AG20443 (cell line): ENCODE measurements around the gene HEBP1.
"Not testable (repeated sequence)": the region's sequence is repeated elsewhere in the genome, so short reads cannot be mapped to it uniquely, and the experiment has no call there.

Source experiments
- DNase-seq: peaks from one replicate; pipeline ENCODE4 v3.0.0; 2012; ENCODE audit warnings: low spot score, mixed read lengths

The HEBP1 gene, protein sequence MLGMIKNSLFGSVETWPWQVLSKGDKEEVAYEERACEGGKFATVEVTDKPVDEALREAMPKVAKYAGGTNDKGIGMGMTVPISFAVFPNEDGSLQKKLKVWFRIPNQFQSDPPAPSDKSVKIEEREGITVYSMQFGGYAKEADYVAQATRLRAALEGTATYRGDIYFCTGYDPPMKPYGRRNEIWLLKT

GRCh38 chr12:12999959-13000615 lies at the start of gene HEBP1:
Gene HEBP1, minus strand, starts transcription at chr12:13000265. Its CDS starts 151 bp downstream, at chr12:13000114.
- DNase-seq: peak; percentile 99

DNA sequence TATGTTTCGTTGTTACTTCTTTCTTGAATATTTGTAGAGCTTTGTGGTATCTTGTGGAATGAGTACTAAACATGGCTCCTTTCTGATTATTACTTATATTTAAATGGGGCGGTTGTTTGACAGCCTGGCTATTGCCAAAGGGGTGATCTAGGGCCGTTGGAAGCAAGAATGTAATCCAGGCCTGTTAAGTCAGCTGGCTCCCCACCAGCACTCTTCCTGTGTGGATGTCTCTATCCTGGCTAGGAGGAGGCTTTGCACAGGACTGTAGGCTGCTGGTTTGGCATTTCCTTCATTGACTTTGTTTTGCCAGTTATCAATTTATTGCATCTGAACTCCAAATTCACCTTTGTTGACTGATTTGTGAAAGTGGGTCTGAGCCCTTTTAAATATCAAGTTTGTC lies 49.8 kb upstream of the HEBP1 start:
- peak; percentile 63 for DNase-seq

GRCh38 chr12:13046964-13047363 lies 46.9 kb upstream of the HEBP1 start:
- no peak for DNase-seq

DNA sequence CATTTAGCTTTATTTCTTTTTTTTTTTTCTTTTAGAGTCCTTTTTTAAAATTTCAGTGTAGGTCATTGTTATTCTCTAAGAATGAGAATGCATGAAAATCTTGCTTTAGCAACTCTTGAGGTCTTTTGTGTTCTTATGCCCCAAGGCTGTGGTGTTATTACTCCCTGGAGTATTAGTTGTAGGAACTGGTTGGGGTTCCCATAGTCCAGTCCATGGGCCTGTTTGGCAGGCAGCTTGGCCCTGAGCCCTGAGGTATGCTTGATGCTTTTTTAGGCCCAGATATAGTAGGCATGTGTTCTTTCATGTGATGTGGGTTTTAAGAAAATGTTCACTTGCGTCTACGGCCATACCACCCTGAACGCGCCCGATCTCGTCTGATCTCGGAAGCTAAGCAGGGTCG lies 45.8 kb upstream of the HEBP1 start:
- no peak for DNase-seq

GRCh38 chr12:13044906-13045299 lies 44.8 kb upstream of the HEBP1 start:
- peak; percentile 25 for DNase-seq

- peak; percentile 97 for DNase-seq
These were observed 44.2 kb upstream of the HEBP1 start, which contains the start of gene FAM234B for GRCh38 chr12:13044002-13044905. Gene FAM234B, plus strand, starts transcription at chr12:13044381. Its CDS starts 23 bp downstream, at chr12:13044404.

GRCh38 chr12:13042666-13043230 lies 42.7 kb upstream of the HEBP1 start:
- no peak for DNase-seq

DNA sequence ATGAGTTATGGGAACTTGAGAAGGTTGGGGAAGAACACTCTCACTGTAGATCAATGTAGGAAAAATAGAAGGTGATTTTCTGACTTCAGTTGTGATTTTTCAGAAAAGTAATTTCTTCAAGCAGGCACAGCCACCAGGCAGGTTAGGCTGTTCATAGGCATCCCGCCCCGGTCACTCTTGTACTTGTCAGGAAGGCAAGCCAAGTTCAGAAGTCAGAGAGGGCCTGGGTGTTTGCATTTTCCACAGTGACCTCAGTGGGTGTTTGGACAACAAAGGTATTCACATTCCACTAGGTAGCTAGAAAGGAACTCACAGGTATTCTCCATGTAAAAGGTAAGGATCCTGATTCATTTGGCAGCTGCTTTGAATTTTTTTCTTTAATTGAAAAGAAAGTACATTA lies 41.2 kb upstream of the HEBP1 start:
- no peak for DNase-seq

- DNase-seq: no peak
These were observed 39.4 kb upstream of the HEBP1 start for GRCh38 chr12:13039328-13039956.

- peak; percentile 77 for DNase-seq
These were observed 38.6 kb upstream of the HEBP1 start for GRCh38 chr12:13038491-13039161.

DNA sequence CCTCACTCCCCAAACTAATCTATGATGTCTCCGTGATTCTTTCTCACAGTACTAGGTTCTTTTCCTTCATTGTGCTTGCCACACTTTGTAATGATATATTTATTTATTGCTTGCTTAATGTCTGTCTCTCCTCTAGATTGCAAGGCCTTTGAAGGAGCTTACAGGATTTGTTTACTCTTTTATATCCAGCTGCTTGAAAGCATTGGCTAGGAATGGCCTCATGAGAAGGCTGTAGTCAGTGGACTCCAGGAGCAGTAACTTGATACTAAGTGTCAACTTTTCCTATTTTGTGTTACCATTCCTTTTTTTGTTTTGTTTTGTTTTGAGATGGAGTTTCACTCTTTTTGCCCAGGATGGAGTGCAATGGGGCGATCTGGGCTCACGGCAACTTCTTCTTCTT lies 36.8 kb upstream of the HEBP1 start:
- no peak for DNase-seq

- not testable (repeated sequence) for DNase-seq
These were observed 35.3 kb upstream of the HEBP1 start for GRCh38 chr12:13035335-13035734.

GRCh38 chr12:13033476-13033875 lies 33.4 kb upstream of the HEBP1 start:
- peak; percentile 22 for DNase-seq

DNA sequence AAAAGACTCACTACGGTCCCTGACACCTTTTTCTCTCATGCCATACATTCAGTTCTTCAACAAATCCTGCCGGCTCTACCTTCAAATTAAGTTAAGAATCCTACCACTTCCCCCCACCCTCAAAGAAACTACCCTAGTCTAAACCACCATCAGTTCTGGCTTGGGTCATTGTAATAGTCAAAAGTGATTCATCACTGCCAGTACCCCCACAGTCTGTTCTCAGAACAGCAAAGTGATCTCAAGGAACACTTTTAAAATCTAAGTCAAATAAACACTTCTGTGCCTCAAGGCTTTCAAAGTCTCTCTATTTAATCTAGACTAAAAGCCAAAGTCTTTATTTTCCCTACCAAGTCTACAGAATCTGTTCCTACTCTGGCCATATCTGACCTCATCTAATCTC lies 32.1 kb upstream of the HEBP1 start:
- no peak for DNase-seq

DNA sequence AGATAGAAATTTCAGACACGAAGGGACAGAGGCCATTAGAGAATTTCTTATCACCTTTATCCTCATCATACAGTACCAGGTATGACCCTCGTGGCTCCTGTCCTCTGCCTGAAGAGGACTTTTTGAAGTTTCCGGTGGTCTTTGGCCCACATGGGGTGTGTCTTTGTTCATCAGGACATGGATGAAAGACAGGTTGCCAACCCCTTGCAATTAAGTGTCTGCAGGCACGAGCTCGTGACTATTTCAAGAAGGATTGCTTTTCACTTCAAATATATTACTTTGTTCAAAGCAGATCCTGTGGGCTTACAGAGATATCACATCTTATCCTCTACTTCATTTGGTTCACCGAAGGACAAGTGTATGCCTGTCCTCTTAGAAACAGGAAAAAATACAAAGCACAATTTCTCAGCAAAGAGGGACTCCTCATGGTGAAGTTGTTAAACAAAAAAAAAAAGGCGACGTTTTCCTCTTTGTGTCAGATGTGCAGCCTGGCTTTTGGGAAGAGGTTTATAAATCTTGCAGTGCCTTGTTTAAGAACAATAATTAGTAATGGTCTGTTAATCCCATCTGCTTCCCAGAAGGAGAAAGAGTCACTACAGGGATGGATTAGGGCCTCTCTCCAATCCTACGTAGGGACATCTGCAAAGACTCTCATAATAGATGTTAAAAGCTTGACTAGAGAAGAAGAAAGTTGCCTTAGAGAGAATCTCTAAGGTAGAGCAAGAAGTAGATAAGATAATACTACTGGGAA lies 30.7 kb upstream of the HEBP1 start:
- no peak for DNase-seq

DNA sequence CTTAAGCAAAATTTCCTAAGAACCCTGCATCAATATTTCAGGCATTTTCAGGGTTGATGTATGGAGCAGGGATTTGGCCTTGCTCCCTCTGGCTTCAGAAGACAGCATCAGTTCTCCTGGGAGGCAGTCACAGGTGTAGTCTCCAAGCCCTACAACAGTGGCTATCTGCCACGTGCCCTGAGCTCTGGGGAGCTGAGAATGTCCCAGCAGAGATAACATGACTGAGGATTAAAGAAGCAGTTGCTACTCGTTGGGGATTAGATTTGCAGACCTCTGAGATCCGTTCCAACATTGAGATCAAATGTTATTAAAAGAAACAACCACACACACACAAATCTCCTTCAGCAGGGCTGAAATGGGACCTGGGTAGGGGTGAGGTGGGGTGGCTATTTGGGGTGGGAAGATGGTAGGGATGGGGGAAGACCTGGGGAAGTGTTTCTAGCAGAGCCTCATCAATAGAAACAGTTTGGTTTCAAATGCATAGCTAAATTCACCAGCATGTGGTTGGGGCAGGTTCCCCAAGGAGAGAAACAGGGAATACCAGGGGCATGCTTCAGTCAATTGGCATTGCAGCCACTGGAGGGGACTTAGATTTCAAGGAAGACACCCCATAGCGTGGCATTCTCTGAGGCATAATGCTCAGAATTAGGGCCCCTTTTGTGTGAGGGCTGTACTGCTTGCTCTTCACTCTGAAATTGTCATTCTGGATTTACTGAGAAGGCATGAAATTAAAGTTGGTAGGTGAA lies 28.9 kb upstream of the HEBP1 start:
- no peak for DNase-seq

- DNase-seq: no peak
These were observed 27.4 kb upstream of the HEBP1 start for GRCh38 chr12:13027508-13027907.

DNA sequence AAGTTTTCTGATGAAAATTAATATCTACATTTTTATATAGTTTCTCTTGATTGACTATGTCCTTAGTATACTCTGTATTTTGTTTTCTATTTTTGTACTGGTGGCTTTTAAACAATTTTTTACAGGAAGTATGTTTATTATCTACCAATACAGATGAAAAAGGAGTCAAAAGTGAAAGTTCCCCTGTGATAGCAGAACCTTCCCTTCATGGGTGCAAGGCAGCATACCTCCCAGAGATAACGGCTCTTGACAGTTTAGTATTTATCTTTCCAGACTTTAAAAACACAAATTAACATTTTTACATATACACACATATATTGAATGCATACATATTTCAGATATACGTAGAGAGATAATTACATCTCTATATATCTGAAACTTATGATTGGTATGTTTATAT lies 27.0 kb upstream of the HEBP1 start:
- no peak for DNase-seq

DNA sequence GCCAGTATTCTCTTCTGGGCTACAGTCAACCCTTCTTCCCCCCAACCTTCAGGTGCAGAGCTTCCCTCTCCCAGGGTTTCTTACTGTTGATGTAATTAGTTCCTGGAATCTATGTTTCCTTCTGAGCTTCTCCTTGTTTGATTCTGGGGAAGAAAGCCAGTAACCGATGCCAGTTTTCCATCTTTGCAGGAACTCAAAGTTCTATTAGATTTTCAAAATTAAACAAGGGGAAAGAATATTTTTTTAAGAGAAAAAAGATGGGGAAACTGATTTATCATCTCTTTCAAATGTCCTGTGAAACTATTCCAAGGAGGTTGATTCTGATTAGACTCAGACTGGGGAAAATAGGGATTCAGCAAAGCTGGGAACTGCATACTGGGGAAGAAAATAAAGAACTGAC lies 26.2 kb upstream of the HEBP1 start:
- DNase-seq: no peak

DNA sequence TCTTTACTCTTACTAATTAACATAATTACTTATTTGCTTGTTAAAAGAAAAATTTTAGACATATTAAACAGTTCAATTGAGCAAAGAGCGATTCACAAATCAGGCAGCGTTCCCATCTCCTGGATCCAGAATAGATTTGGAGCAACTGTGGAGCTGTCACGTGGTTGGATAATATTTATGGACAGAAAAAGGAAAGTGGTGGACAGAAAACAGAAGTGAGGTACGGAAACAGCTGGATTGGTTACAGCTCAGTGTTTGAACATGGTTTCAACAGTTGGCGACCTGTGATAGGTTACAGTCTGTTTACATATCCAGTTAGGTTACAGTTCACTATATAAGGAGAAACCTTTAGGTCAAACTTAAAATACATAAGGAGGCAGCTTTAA lies 24.5 kb upstream of the HEBP1 start:
- DNase-seq: no peak
